NK-92 (cell line): ENCODE data around the gene PITPNM2.

Experiments
- DNase-seq: peaks from one replicate; lab custom pipeline; 2025; ENCODE audit not compliant: unreplicated experiment; lab: John Stamatoyannopoulos, UW

Gene PITPNM2

GRCh38 chr12:123150744-123151456 is at the start of gene PITPNM2:
PITPNM2 (minus strand) TSS chr12:123151090; CDS start chr12:123034590, 116,500 bp downstream.
- DNase-seq: no peak

GRCh38 chr12:123200414-123200813 is 49.5 kb upstream of the PITPNM2 start:
- no peak for DNase-seq

- no peak for DNase-seq
Measured at GRCh38 chr12:123199936-123200335, 49.0 kb upstream of the PITPNM2 start.

DNA sequence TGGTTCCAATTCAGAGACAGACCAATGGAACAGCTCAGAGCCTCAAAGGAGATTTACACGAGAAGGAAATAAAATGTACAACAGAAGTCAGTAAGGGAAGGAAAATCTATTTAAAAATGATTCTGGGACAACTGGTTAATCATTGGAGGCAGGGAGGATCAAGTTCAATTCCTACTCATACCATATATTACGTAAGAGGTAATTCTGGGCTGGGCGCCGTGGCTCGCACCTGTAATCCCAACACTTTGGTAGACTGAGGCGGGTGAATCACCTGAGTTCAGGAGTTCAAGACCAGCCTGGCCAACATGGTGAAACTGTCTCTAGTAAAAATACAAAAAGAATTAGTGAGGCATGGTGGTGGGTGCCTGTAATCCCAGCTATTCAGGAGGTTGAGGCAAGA is 36.7 kb upstream of the PITPNM2 start:
- no peak for DNase-seq

- DNase-seq: no peak
Measured at GRCh38 chr12:123180171-123180570, 29.3 kb upstream of the PITPNM2 start.

GRCh38 chr12:123171967-123172366 is 21.1 kb upstream of the PITPNM2 start:
- DNase-seq: no peak

DNA sequence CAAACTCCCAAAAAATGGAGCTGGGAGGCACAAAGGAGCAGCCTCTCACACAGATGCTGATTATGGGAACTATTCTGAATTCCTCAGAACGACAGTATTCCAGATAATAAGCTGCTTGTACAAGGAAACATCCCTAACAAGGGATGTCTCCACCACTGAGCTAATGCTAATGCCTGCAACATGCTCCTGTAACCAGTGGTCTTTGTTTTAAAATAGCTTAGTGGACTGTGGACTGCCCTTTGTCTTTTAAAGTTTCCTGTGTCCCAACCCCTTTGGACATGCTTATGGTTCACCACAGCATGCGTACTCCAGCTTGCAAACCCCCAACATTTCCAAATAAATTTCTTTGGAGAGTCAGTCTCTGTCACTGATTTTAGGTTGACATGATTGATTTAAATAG is 16.4 kb upstream of the PITPNM2 start:
- DNase-seq: no peak

DNA sequence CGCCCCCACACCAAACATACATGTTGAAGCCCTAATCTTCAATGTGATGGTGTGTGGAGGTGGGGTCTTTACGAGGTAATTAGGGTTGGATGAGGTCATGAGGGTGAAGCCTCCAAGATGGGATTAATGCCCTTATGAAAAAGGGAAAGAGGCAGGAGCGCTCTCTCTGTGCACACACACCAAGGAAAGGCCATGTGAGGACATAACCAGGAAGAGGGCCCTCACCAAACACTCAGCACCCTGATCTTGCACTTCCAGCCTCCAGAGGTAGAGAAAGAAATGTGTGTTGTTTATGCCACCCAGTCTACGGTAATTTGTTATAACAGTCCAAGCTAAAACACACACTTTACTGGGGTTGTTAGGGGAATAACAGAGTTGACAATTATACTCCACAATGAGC is 14.6 kb upstream of the PITPNM2 start:
- no peak for DNase-seq

DNA sequence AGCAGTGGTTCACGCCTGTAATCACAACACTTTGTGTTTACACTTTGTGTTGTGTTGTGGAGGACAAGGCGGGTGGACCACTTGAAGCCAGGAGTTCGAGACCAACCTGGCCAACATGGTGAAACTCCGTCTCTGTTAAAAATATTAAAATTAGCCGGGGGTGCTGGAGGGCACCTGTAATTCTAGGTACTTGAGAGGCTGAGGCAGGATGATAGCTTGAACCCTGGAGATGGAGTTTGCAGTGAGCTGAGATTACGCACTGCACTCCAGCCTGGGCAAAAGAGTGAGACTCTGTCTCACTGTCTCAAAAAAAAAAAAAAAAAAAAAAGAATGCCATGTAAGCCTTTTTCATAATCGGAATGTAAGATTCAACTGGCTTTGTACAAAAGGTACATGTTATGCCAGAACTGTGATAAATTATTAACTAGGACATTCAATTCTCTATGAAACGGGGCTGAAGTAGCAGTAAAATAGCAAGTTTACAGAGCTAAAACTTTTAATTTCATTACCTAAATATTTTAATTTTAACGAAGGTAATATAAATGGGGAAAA is 13.9 kb upstream of the PITPNM2 start:
- no peak for DNase-seq

GRCh38 chr12:123164222-123164621 is 13.3 kb upstream of the PITPNM2 start:
- DNase-seq: no peak

DNA sequence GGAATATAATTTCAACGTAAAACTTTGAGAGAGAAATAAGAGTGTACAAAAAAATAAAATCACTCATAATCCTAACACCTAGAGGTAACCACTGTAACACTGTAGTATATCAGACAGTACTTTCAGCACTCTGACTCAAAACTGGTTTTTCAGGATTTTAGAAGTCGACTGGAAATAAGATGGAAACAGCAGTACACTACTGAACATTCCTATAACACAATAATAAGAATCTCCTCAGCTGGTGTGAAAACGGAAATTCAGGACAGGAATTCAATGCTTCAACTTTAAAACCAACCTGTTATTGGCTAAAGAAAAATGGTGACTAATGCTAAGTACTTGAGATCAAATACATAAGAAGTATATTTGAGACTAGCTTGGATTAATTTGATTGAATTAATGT is 12.3 kb upstream of the PITPNM2 start:
- no peak for DNase-seq

- DNase-seq: no peak
Measured at GRCh38 chr12:123160801-123161487, 10.1 kb upstream of the PITPNM2 start.

DNA sequence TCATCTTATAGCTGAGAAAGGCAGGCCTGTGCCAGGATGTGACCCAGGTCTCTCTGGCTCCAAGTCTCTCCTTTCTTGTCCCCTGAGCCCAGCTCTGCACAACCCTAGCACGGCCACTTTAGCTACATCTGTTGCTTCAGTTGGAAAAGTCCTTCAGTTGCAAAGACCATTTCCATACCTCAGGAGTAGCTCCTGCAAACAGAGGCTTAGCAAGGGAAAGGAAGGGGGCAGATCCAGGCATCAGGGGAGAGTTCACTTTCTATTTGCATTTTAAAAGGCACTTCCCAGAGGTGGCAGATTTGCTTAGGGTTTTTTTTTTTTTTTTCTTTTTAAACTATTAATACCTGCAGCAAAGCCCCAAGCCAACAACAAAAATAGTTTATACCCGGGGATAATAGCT is 3.0 kb upstream of the PITPNM2 start:
- no peak for DNase-seq

GRCh38 chr12:123152833-123153232 is 1.9 kb upstream of the PITPNM2 start:
- no peak for DNase-seq

DNA sequence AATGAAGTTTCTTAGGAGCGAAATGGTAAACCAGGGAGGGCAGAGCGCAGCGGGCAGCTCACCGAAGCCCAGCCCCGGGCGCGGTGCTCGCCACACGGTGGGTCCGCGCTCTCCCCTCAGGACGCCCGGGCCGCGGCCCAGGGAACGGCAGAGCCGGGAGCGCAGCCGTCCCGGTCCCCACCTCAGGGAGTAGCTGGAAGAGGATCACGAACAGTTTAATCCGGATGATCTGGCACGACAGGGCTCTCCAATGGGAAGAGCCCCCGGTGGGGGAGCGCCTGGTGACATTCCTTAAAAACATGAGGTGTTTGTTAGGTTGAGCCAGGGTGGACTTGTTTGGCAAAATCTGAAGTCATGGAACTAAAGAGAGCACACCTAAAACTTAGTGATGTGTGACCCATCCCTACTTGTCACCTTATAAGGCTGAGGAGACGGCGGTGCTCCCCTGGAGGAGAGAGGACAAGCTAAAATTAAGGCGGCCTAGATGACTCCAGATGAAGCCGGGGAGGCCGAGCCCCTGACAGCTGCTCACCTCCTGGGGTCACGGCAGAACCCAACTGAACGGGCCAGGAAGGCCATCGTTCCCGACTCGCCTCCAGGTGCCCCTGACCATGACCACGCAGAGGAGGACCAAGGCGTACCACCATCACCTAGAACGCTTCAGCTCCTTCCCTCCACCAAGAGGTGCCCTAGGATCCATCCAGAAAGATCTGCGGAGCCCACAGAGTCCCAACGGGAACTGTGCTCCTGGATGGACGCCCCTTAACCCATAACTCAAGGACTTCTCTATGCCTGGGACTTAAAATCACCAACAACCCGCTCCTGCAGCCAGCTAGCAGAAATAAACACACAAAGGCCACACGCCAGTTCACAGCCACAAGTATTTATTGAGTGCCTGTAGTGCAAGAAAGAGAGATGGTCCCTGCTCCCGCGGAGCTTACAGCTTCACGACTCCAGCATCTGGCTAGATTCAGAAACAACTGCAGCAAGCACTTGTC is 866 bp upstream of the PITPNM2 start:
- DNase-seq: no peak

GRCh38 chr12:123150275-123150743 is 581 bp downstream of the PITPNM2 start:
- DNase-seq: no peak

DNA sequence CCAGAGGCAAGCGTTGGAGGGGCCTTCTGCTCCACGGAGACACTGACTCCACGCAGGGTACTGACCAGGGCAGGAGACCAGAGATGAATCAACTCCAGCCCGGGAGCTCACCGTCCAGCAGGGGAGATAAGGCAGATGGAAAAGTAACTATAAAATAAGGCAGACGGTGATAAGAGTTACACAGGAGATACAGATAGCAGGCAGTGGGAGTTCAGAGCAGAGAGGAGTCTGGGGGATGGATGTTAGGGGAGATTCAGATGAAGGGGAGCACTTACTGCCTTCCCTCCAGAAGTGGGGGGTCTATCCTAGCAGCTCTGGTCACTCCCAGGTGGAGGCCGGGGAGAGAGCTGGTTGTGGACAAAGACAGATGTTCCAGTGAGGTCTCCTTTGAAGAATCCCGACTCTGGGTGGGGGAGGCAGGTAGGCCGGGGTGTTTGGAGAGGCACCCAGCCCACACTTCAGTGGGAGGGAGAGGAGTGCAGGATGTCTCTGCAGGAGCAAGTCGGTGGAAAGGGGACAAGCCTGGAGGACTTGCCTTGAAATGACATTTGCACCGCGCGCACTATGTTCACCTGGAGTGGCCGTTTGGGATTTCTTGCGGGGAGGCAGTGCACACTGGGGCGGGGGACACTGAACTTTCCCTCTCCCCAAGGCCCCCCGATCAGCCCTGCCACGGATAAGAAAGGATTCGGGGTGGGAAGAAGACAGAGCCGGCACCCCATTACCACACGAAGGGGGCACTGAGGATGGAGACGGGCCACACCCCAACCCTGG is 1.2 kb downstream of the PITPNM2 start:
- no peak for DNase-seq

- no peak for DNase-seq
Measured at GRCh38 chr12:123149088-123149487, 1.8 kb downstream of the PITPNM2 start.

DNA sequence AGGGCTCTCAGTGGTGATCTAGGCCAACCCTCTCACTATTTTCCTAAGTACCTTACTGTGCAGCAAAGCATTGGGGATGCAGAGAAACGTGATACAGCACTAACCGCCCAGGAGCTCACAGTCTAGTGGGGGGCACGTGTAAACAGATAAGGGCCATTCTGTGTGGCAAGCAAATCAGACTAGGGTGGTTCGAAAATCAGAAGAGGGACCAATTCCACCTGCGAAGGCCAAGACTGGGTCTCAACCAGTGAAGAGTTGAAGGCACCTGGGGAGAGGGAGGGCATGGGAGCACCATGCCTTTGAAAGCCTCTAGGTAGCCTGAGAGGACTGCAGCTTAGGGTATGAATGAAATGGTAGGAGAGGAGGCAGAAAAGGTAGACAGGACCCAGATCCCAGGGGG is 2.2 kb downstream of the PITPNM2 start:
- no peak for DNase-seq

- no peak for DNase-seq
Measured at GRCh38 chr12:123148223-123148622, 2.7 kb downstream of the PITPNM2 start.
